Skeletal muscle satellite cell (primary cell): ENCODE results near the gene RBM20. TPM values are rescaled to one million over a fixed set of nuclear protein-coding genes. Genes with fewer than 3 reads are reported as not detected.

Experiments
- H3K27me3 ChIP-seq: 2 replicates; pipeline ENCODE4 v1.7.0; 2013; ENCODE audit warnings: low read length; ENCODE audit not compliant: control insufficient read depth, insufficient read depth
- H3K36me3 ChIP-seq: 2 replicates; pipeline ENCODE4 v1.7.0; 2013; ENCODE audit warnings: mild to moderate bottlenecking, control low read depth, low read length; ENCODE audit not compliant: insufficient read depth
- H3K4me1 ChIP-seq: 2 replicates; pipeline ENCODE4 v1.7.0; 2013; ENCODE audit warnings: low read length; ENCODE audit not compliant: control insufficient read depth, insufficient read depth
- H3K4me2 ChIP-seq: 2 replicates; pipeline ENCODE4 v1.7.0; 2013; ENCODE audit warnings: mild to moderate bottlenecking, low read length
- H3K4me3 ChIP-seq: 2 replicates; pipeline ENCODE4 v1.7.0; 2013; ENCODE audit warnings: low read length
- H3K9ac ChIP-seq: 2 replicates; pipeline ENCODE4 v1.7.0; 2013; ENCODE audit warnings: mild to moderate bottlenecking, low read depth, low read length, moderate library complexity
- H3K9me3 ChIP-seq: replicated peaks from 2 replicates; pipeline ENCODE4 v1.7.0; 2013; ENCODE audit warnings: mild to moderate bottlenecking, control low read depth, low read length
- small RNA-seq: library from RNA; depleted of rRNA; stranded (forward); fragments of <200 nt; gene quantifications from one replicate; pipeline ENCODE3, GENCODE V24; 2012

RBM20 gene

GRCh38 chr10:110881247-110881646 is 237.1 kb downstream of the RBM20 start:
- Histone ChIP-seq H3K4me2 (no peak overlapping the region), H3K36me3 (peaks cover 34% of the 10 kb centered on the region), H3K9ac (no peak overlapping the region), H3K4me1 (no peaks in the 10 kb centered on the region), H3K9me3 (no peaks in the 10 kb centered on the region), H3K27me3 (no peaks in the 10 kb centered on the region), H3K4me3 (no peak overlapping the region)

- Histone ChIP-seq H3K27me3 (no peaks in the 10 kb centered on the region), H3K9ac (no peak overlapping the region), H3K9me3 (no peaks in the 10 kb centered on the region), H3K36me3 (peaks cover 34% of the 10 kb centered on the region), H3K4me1 (no peaks in the 10 kb centered on the region), H3K4me3 (no peak overlapping the region), H3K4me2 (no peak overlapping the region)
These were observed 237.8 kb downstream of the RBM20 start for GRCh38 chr10:110881905-110882304.

- Histone ChIP-seq H3K9me3 (no peaks in the 10 kb centered on the region), H3K9ac (no peak overlapping the region), H3K4me2 (no peak overlapping the region), H3K36me3 (peaks cover 30% of the 10 kb centered on the region), H3K4me3 (no peak overlapping the region), H3K4me1 (no peaks in the 10 kb centered on the region), H3K27me3 (no peaks in the 10 kb centered on the region)
These were observed 239.8 kb downstream of the RBM20 start for GRCh38 chr10:110883924-110884323.

GRCh38 chr10:110885932-110886674 is 242.0 kb downstream of the RBM20 start:
- Histone ChIP-seq H3K9me3 (no peaks in the 10 kb centered on the region), H3K9ac (no peak overlapping the region), H3K4me3 (no peak overlapping the region), H3K4me1 (no peaks in the 10 kb centered on the region), H3K4me2 (no peak overlapping the region), H3K36me3 (peaks cover 39% of the 10 kb centered on the region), H3K27me3 (no peaks in the 10 kb centered on the region)

- no peaks in the 10 kb centered on the region for H3K4me1 ChIP-seq
- H3K9me3 ChIP-seq: no peaks in the 10 kb centered on the region
- no peak overlapping the region for H3K9ac ChIP-seq
- no peak overlapping the region for H3K4me3 ChIP-seq
- no peak overlapping the region for H3K4me2 ChIP-seq
- peaks cover 36% of the 10 kb centered on the region for H3K36me3 ChIP-seq
- no peaks in the 10 kb centered on the region for H3K27me3 ChIP-seq
These were observed 243.4 kb downstream of the RBM20 start for GRCh38 chr10:110887560-110887959.

Small RNA genes lying within 50 kb of the gene (small RNA-seq; reads per million reads assigned to genes)
- gene RF00019: not detected
- gene RN7SKP288: not detected
- gene RNA5SP327: not detected
